Thyroid gland (tissue), 4 donors: ENCODE measurements around the gene ATP5ME.

Experiments
- POLR2A ChIP-seq, 2 donors: fragments of 450-650 bp; IDR thresholded peaks; one replicate each; pipeline ENCODE4 v1.6.1; 2017; ENCODE audit warnings: antibody characterized with exemption in 2 of 2, mild to moderate bottlenecking in 2 of 2, moderate library complexity in 1 of 2
- TF ChIP-seq, protein P1 (sequence below), 6 experiments: fragments of 200-600 bp in 3 of 6; fragments of 450-650 bp in 3 of 6; sonication (generic) in 3 of 6; IDR thresholded peaks; one replicate each; pipeline ENCODE4 v1.5.1; 2016 to 2019; ENCODE audit warnings: antibody characterized with exemption in 6 of 6, mild to moderate bottlenecking in 2 of 6, inconsistent platforms in 1 of 6, moderate library complexity in 1 of 6

DNA sequence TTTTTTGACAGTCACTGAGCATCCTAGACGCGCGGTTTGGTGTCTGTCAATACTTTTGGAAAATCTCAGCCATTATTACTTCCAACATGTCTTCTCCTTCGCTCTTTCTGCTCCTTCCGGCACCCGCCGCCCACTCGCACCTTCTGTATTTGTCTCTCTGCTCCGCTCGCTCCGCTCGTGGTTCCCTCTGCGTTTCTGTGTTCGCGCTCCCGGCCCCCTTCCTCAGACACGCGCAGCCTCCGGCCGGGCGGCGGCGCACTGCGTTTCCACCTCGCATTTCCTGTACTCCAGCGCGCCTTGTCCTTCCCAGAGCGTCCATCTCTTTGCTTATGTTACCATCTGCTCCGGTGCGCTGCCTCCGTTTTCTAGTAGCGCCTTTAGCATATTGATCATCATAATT is 27.6 kb downstream of the ATP5ME start:
- TF ChIP-seq POLR2A (IDR thresholded peaks at IDR 0.05), result no peak
- TF ChIP-seq, protein P1, sequence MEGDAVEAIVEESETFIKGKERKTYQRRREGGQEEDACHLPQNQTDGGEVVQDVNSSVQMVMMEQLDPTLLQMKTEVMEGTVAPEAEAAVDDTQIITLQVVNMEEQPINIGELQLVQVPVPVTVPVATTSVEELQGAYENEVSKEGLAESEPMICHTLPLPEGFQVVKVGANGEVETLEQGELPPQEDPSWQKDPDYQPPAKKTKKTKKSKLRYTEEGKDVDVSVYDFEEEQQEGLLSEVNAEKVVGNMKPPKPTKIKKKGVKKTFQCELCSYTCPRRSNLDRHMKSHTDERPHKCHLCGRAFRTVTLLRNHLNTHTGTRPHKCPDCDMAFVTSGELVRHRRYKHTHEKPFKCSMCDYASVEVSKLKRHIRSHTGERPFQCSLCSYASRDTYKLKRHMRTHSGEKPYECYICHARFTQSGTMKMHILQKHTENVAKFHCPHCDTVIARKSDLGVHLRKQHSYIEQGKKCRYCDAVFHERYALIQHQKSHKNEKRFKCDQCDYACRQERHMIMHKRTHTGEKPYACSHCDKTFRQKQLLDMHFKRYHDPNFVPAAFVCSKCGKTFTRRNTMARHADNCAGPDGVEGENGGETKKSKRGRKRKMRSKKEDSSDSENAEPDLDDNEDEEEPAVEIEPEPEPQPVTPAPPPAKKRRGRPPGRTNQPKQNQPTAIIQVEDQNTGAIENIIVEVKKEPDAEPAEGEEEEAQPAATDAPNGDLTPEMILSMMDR (IDR thresholded peaks at IDR 0.05), result no peak
